HCT116 (cell line): ENCODE results near the gene ZACN. TPM values are rescaled to one million over a fixed set of nuclear protein-coding genes. Genes with fewer than 3 reads are reported as not detected.

Experiments
- ATAC-seq: fragments of 200-7000 bp; cut with Tn5 transposase; 2 replicates; pipeline ENCODE4 v1.9.1; 2020; ENCODE audit warnings: mild to moderate bottlenecking, moderate library complexity
- BruUV-seq: library from RNA; stranded (reverse); fragments of 400-500 nt; replicated peaks from 2 replicates; lab custom pipeline; 2021; lab: Mats Ljungman, UMichigan
- CTCF ChIA-PET: fragments of 300-600 bp; sonication (Branson Sonifier 250); formaldehyde crosslinking; loops from one replicate; lab custom pipeline; 2021; ENCODE audit warnings: antibody characterized with exemption; lab: Charles Lee
- POLR2A ChIA-PET: fragments of 300-600, 350-600 bp; sonication (Branson Sonifier 250); formaldehyde crosslinking; loops from one replicate; lab custom pipeline; 2021; ENCODE audit warnings: antibody characterized with exemption; lab: Charles Lee
- RAD21 ChIA-PET, 2 experiments: fragments of 300-600 bp; sonication (Branson Sonifier 250); formaldehyde crosslinking; loops; one replicate each; lab custom pipeline; 2023; ENCODE audit warnings: low total read pairs in 2 of 2; ENCODE audit not compliant: uncharacterized antibody in 2 of 2, unreplicated experiment in 2 of 2, low non-redundant PET in 1 of 2; lab: Charles Lee
- DNase-seq: peaks from one replicate; pipeline ENCODE4 v3.0.0-alpha.2; 2010; ENCODE audit warnings: low read depth, low spot score
- H2AFZ ChIP-seq: fragments of 200-600 bp; shearing (Covaris generic), sonication (generic); 2 replicates; pipeline ENCODE4 v1.6.1; 2017; ENCODE audit warnings: low read depth, mixed run types, mixed read lengths, antibody characterized with exemption, low read length; ENCODE audit not compliant: poor library complexity, severe bottlenecking
- H3K27ac ChIP-seq: 2 replicates; pipeline ENCODE4 v1.5.1; 2012; ENCODE audit warnings: low read depth, low read length
- H3K27me3 ChIP-seq: fragments of 200-600 bp; sonication (generic); 2 replicates; pipeline ENCODE4 v1.6.1; 2016; ENCODE audit warnings: mixed run types, low read length, mixed read lengths; ENCODE audit not compliant: insufficient read depth
- H3K36me3 ChIP-seq, 2 experiments: fragments of 200-500 bp in 1 of 2; fragments of 200-600 bp in 1 of 2; sonication (Bioruptor generic) in 1 of 2; sonication (generic) in 1 of 2; 2 replicates each; pipeline versions ENCODE4 v1.5.1 to v1.6.1; 2014 to 2016; ENCODE audit warnings: low read length in 2 of 2, inconsistent platforms in 1 of 2, mixed read lengths in 1 of 2, mixed run types in 1 of 2; ENCODE audit not compliant: insufficient read depth in 2 of 2, control insufficient read depth in 1 of 2
- H3K4me1 ChIP-seq, 2 experiments: fragments of 200-600 bp in 1 of 2; sonication (generic) in 1 of 2; 2 replicates each; pipeline versions ENCODE4 v1.5.1 to v1.6.1; 2012 to 2017; ENCODE audit warnings: low read length in 2 of 2, inconsistent platforms in 1 of 2, mild to moderate bottlenecking in 1 of 2, mixed read lengths in 1 of 2, mixed run types in 1 of 2, moderate library complexity in 1 of 2; ENCODE audit not compliant: insufficient read depth in 2 of 2, control insufficient read depth in 1 of 2
- H3K4me2 ChIP-seq: fragments of 200-600 bp; sonication (generic); 2 replicates; pipeline ENCODE4 v1.6.1; 2017; ENCODE audit warnings: mixed run types, low read length, mixed read lengths
- H3K4me3 ChIP-seq, 2 experiments: fragments of 200-600 bp in 1 of 2; sonication (generic) in 1 of 2; replicated peaks in 1 of 2; 2 replicates each; pipeline ENCODE4 v1.5.1; 2011 to 2016; ENCODE audit warnings: low read length in 2 of 2, control low read depth in 1 of 2, low read depth in 1 of 2, mild to moderate bottlenecking in 1 of 2, mixed read lengths in 1 of 2, mixed run types in 1 of 2
- H3K79me2 ChIP-seq: fragments of 200-600 bp; sonication (generic); 2 replicates; pipeline ENCODE4 v1.6.1; 2017; ENCODE audit warnings: mild to moderate bottlenecking, mixed run types, low read length, moderate library complexity, mixed read lengths; ENCODE audit not compliant: insufficient read depth
- H3K9ac ChIP-seq: fragments of 200-600 bp; sonication (generic); 2 replicates; pipeline ENCODE4 v1.6.1; 2016; ENCODE audit warnings: low read length, mixed read lengths
- H3K9me2 ChIP-seq: fragments of 200-600 bp; sonication (generic), shearing (Covaris generic); 2 replicates; pipeline ENCODE4 v1.6.1; 2017; ENCODE audit warnings: mixed run types, mild to moderate bottlenecking, moderate library complexity; ENCODE audit not compliant: insufficient read depth
- H3K9me3 ChIP-seq, 2 experiments: fragments of 200-500 bp in 1 of 2; fragments of 200-600 bp in 1 of 2; sonication (Bioruptor generic) in 1 of 2; sonication (generic) in 1 of 2; 2 replicates each; pipeline ENCODE4 v1.6.1; 2014 to 2017; ENCODE audit warnings: low read length in 2 of 2, mixed read lengths in 2 of 2, inconsistent platforms in 1 of 2, low read depth in 1 of 2, mild to moderate bottlenecking in 1 of 2, mixed run types in 1 of 2, moderate library complexity in 1 of 2; ENCODE audit not compliant: control insufficient read depth in 1 of 2, insufficient read depth in 1 of 2
- H4K20me1 ChIP-seq: fragments of 200-600 bp; sonication (generic), shearing (Covaris generic); 2 replicates; pipeline ENCODE4 v1.6.1; 2017; ENCODE audit warnings: mixed run types, mild to moderate bottlenecking, moderate library complexity; ENCODE audit not compliant: insufficient read depth
- CEBPB ChIP-seq: IDR thresholded peaks from 2 replicates; pipeline ENCODE4 v1.6.1; 2012; ENCODE audit warnings: low read depth
- ELF1 ChIP-seq: IDR thresholded peaks from 2 replicates; pipeline ENCODE4 v1.6.1; 2012; ENCODE audit warnings: low read depth, borderline replicate concordance
- EZH2 ChIP-seq: fragments of 200-600 bp; sonication (generic); IDR thresholded peaks from 2 replicates; pipeline ENCODE4 v1.6.1; 2017; ENCODE audit warnings: antibody characterized with exemption, mixed run types
- EZH2phosphoT487 ChIP-seq: fragments of 200-600 bp; IDR thresholded peaks from 2 replicates; pipeline ENCODE4 v1.6.1; 2018; ENCODE audit warnings: antibody characterized with exemption, borderline replicate concordance
- JUND ChIP-seq: IDR thresholded peaks from 2 replicates; pipeline ENCODE4 v1.6.1; 2012
- POLR2A ChIP-seq: IDR thresholded peaks from 2 replicates; pipeline ENCODE4 v1.7.0; 2011; ENCODE audit warnings: borderline replicate concordance; ENCODE audit not compliant: insufficient read depth, insufficient read length; ENCODE audit errors: extremely low read depth
- POLR2AphosphoS5 ChIP-seq: IDR thresholded peaks from 2 replicates; pipeline ENCODE4 v1.6.1; 2011; ENCODE audit warnings: mild to moderate bottlenecking, low read depth, low read length, moderate library complexity
- RAD21 ChIP-seq: IDR thresholded peaks from 2 replicates; pipeline ENCODE4 v1.6.1; 2012; ENCODE audit warnings: low read depth, mild to moderate bottlenecking
- SIN3A ChIP-seq: IDR thresholded peaks from 2 replicates; pipeline ENCODE4 v1.6.1; 2012; ENCODE audit warnings: low read depth
- SP1 ChIP-seq: IDR thresholded peaks from 2 replicates; pipeline ENCODE4 v1.6.1; 2012; ENCODE audit warnings: low read depth
- SRF ChIP-seq: IDR thresholded peaks from 2 replicates; pipeline ENCODE4 v1.6.1; 2012; ENCODE audit warnings: low read depth
- TCF7L2 ChIP-seq: IDR thresholded peaks from 2 replicates; pipeline ENCODE4 v1.7.0; 2011; ENCODE audit warnings: borderline replicate concordance, inconsistent platforms; ENCODE audit not compliant: insufficient read depth, insufficient read length; ENCODE audit errors: extremely low read depth
- YY1 ChIP-seq: IDR thresholded peaks from 2 replicates; pipeline ENCODE4 v1.6.1; 2011; ENCODE audit warnings: low read length, low read depth, moderate library complexity, mild to moderate bottlenecking; ENCODE audit not compliant: insufficient replicate concordance; ENCODE audit errors: extremely low read depth
- ZFX ChIP-seq: fragments of 450-650 bp; IDR thresholded peaks from 2 replicates; pipeline ENCODE4 v1.6.1; 2017
- ZNF274 ChIP-seq: fragments of 200-500 bp; sonication (Bioruptor generic); IDR thresholded peaks from 2 replicates; pipeline ENCODE4 v1.6.1; 2014; ENCODE audit warnings: mild to moderate bottlenecking, low read depth, low read length, inconsistent platforms
- intact Hi-C: fragments of 100-400 bp; cut with micrococcal nuclease; formaldehyde crosslinking; loops from 2 replicates; pipeline ENCODE4 v1.10.0; 2022
- total RNA-seq: library from RNA; stranded (reverse); gene quantifications from one replicate; pipeline ENCODE4 v1.2.1, GENCODE V29; 2021; ENCODE audit not compliant: unreplicated experiment
- TF ChIP-seq, protein P1 (sequence below): IDR thresholded peaks from 2 replicates; pipeline ENCODE4 v1.6.1; 2012
- TF ChIP-seq, protein P2 (sequence below): IDR thresholded peaks from 2 replicates; pipeline ENCODE4 v1.6.1; 2011; ENCODE audit warnings: mild to moderate bottlenecking, low read length, moderate library complexity; ENCODE audit not compliant: insufficient replicate concordance; ENCODE audit errors: extremely low read depth
- TF ChIP-seq, protein P3 (sequence below), 3 experiments: fragments of 200-600 bp in 1 of 3; sonication (generic) in 1 of 3; IDR thresholded peaks in 2 of 3; conservative IDR thresholded peaks in 1 of 3; 2 replicates each; pipeline ENCODE4 v1.5.1; 2012 to 2017; ENCODE audit warnings: low read depth in 2 of 3, low read length in 2 of 3, antibody characterized with exemption in 1 of 3, borderline replicate concordance in 1 of 3, control low read depth in 1 of 3, mild to moderate bottlenecking in 1 of 3, mixed read lengths in 1 of 3, mixed run types in 1 of 3, moderate library complexity in 1 of 3; ENCODE audit not compliant: insufficient read depth in 1 of 3
- TF ChIP-seq, protein P4 (sequence below): IDR thresholded peaks from 2 replicates; pipeline ENCODE4 v1.6.1; 2012

ZACN gene
- total RNA-seq, 1 experiment from 2014 or later: not detected

DNA sequence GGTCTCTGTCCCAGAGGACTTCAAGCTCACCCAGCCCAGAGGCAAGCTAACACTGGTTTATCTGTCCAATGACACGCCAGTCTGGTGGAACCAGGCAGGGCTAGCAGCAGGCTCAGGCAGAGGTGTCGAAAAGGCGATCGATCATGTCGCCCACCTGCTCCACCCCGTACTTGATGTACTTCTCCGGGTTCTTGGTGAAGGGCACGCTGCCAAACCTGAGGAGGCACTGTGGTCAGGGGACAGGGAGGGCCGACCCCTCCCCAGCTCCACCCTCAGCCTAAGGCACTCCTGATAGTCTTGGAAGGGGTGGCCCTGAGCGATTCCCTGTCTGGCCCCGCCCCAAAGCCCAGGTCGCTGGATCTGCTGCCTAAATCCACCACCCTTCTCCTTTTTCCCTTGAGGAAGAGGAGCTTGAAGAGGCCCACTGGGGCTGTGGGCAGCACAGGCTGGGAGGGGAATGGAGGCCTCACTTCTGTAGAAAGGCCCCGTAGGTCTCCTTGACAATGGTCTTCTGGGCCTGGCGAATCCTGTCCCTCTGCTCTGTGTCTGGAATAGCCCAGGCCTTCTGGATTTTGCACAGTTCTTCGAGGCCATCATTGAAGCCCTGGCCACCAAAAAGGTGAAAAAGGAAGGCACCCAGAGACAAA, 4.7 kb downstream of the ZACN start:
- Histone ChIP-seq H3K27me3 (peaks cover 8% of the 10 kb centered on the region; the same call in 1 of the 2 replicates), H2AFZ (no peak overlapping the region), H3K9me3 (no peaks in the 10 kb centered on the region), H3K9me2 (no peaks in the 10 kb centered on the region), H3K27ac (no peak overlapping the region), H3K79me2 (no peaks in the 10 kb centered on the region), H3K9ac (no peak overlapping the region), H4K20me1 (no peaks in the 10 kb centered on the region), H3K4me2 (no peak overlapping the region), H3K36me3 (peaks cover 32 to 34% of the 10 kb centered on the region in 2 experiments; a peak in 3 of 4 replicates), H3K4me1 (no peaks in the 10 kb centered on the region), H3K4me3 (no peak overlapping the region)
- TF ChIP-seq, protein P1, sequence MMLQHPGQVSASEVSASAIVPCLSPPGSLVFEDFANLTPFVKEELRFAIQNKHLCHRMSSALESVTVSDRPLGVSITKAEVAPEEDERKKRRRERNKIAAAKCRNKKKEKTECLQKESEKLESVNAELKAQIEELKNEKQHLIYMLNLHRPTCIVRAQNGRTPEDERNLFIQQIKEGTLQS: no peak
- TF ChIP-seq ZNF274: no peak
- no peak for TF ChIP-seq POLR2AphosphoS5
- no peak for TF ChIP-seq SIN3A
- no peak for TF ChIP-seq JUND
- TF ChIP-seq EZH2phosphoT487: no peak
- TF ChIP-seq ZFX: no peak
- TF ChIP-seq RAD21: no peak
- no peak for TF ChIP-seq ELF1
- TF ChIP-seq, protein P2, sequence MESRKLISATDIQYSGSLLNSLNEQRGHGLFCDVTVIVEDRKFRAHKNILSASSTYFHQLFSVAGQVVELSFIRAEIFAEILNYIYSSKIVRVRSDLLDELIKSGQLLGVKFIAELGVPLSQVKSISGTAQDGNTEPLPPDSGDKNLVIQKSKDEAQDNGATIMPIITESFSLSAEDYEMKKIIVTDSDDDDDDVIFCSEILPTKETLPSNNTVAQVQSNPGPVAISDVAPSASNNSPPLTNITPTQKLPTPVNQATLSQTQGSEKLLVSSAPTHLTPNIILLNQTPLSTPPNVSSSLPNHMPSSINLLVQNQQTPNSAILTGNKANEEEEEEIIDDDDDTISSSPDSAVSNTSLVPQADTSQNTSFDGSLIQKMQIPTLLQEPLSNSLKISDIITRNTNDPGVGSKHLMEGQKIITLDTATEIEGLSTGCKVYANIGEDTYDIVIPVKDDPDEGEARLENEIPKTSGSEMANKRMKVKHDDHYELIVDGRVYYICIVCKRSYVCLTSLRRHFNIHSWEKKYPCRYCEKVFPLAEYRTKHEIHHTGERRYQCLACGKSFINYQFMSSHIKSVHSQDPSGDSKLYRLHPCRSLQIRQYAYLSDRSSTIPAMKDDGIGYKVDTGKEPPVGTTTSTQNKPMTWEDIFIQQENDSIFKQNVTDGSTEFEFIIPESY: no peak
- TF ChIP-seq SP1: no peak
- no peak for TF ChIP-seq EZH2
- TF ChIP-seq CEBPB: no peak
- TF ChIP-seq, protein P3, sequence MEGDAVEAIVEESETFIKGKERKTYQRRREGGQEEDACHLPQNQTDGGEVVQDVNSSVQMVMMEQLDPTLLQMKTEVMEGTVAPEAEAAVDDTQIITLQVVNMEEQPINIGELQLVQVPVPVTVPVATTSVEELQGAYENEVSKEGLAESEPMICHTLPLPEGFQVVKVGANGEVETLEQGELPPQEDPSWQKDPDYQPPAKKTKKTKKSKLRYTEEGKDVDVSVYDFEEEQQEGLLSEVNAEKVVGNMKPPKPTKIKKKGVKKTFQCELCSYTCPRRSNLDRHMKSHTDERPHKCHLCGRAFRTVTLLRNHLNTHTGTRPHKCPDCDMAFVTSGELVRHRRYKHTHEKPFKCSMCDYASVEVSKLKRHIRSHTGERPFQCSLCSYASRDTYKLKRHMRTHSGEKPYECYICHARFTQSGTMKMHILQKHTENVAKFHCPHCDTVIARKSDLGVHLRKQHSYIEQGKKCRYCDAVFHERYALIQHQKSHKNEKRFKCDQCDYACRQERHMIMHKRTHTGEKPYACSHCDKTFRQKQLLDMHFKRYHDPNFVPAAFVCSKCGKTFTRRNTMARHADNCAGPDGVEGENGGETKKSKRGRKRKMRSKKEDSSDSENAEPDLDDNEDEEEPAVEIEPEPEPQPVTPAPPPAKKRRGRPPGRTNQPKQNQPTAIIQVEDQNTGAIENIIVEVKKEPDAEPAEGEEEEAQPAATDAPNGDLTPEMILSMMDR (IDR thresholded peaks at IDR 0.05 in 2 of 3, conservative IDR thresholded peaks at IDR 0.05 in 1 of 3; ENCODE audit: borderline replicate concordance in 1 of 3, insufficient read depth in 1 of 3, low read depth in 2 of 3, low read length in 2 of 3): no peak
- TF ChIP-seq YY1: no peak
- TF ChIP-seq TCF7L2: no peak
- no peak for TF ChIP-seq POLR2A
- TF ChIP-seq, protein P4, sequence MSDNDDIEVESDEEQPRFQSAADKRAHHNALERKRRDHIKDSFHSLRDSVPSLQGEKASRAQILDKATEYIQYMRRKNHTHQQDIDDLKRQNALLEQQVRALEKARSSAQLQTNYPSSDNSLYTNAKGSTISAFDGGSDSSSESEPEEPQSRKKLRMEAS: no peak
- no peak for TF ChIP-seq SRF
- CTCF ChIA-PET: interaction anchor here (1.4 kb wide), 1 partner anchor 196 kb away, joined by 3 read pairs; no protein-coding TSS in a partner anchor
- RAD21 ChIA-PET: no interaction called here
- no peak for ATAC-seq
- intact Hi-C loops: no loop called here
- POLR2A ChIA-PET: no interaction called here
- no TSS peak for BruUV-seq
- DNase-seq: no peak
